A549 (cell line): ENCODE results near the gene GAL3ST3.

ENCODE experiments used
- PHF8 ChIP-seq: fragments of 200-600 bp; sonication (generic); IDR thresholded peaks from 2 replicates; pipeline ENCODE4 v1.6.1; 2016; ENCODE audit warnings: low read depth, mild to moderate bottlenecking, antibody characterized with exemption, moderate library complexity, borderline replicate concordance
- TF ChIP-seq, protein P1 (sequence below): fragments of >200 bp; sonication (Bioruptor Twin); formaldehyde crosslinking; IDR thresholded peaks from 3 replicates; pipeline ENCODE4 v1.5.1; 2016

DNA sequence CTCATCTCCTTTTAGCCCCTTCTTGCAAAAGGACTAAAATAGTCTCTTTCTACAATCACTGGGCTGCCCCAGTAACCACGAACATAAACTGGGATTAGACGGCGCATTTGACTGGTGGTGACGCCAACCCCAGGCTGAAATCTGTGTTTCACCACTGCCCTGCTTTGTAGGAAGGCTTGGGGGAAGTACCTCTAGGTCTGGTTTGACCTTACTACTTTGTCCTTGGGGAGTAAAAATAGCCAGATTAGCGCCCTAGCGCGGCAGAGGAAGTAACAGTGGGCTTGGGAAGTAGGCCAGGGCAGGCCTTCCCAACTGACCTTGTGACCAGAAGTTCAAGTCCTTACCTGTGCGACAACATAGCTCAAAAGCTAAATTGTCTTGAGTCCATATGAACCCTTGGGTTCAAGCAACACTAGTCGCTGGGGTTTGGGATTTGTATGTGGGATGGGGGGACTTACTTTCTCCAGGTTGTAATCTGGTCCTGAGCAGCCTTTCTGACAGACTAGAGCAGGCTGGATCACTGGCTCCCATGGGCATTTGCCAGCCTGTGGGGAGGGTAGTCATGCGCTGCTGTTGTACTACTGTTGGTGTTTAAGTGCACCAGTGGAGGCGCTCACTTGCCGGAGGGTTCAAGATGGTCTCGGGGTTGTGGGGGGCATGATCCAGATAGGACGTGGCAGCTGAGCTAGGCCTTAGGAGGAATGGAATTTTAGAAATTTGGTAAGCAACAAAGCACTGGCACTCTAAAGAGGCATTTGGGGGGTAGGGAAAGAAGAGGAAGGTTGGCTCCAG, 20.2 kb upstream of the GAL3ST3 start:
- TF ChIP-seq, protein P1, sequence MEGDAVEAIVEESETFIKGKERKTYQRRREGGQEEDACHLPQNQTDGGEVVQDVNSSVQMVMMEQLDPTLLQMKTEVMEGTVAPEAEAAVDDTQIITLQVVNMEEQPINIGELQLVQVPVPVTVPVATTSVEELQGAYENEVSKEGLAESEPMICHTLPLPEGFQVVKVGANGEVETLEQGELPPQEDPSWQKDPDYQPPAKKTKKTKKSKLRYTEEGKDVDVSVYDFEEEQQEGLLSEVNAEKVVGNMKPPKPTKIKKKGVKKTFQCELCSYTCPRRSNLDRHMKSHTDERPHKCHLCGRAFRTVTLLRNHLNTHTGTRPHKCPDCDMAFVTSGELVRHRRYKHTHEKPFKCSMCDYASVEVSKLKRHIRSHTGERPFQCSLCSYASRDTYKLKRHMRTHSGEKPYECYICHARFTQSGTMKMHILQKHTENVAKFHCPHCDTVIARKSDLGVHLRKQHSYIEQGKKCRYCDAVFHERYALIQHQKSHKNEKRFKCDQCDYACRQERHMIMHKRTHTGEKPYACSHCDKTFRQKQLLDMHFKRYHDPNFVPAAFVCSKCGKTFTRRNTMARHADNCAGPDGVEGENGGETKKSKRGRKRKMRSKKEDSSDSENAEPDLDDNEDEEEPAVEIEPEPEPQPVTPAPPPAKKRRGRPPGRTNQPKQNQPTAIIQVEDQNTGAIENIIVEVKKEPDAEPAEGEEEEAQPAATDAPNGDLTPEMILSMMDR: peak; percentile 20; the same call in 2 of the 3 replicates
- TF ChIP-seq PHF8: no peak
